SU-DHL-6 (cell line): ENCODE data around the gene CHERP.
A peak's percentile ranks its signal among the peaks of the same experiment; 100 is the strongest.

Experiments used
- H2AFZ ChIP-seq: fragments of 200-600 bp; sonication (generic); 2 replicates; pipeline ENCODE4 v1.6.1; 2014; ENCODE audit warnings: low read depth, mild to moderate bottlenecking, moderate library complexity, mixed read lengths, antibody characterized with exemption, low read length; ENCODE audit not compliant: severe bottlenecking
- H3F3A ChIP-seq: fragments of 200-600 bp; shearing (Covaris generic); 2 replicates; pipeline ENCODE4 v1.6.0; 2016; ENCODE audit warnings: antibody characterized with exemption, mild to moderate bottlenecking; ENCODE audit not compliant: insufficient read depth
- H3K27ac ChIP-seq: fragments of 200-600 bp; sonication (generic); 2 replicates; pipeline ENCODE4 v1.5.1; 2016; ENCODE audit warnings: low read depth, mild to moderate bottlenecking, low read length, moderate library complexity, mixed read lengths
- H3K27me3 ChIP-seq: fragments of 200-600 bp; sonication (generic), shearing (Covaris generic); 2 replicates; pipeline ENCODE4 v1.6.0; 2014; ENCODE audit warnings: mild to moderate bottlenecking, low read length
- H3K36me3 ChIP-seq: fragments of 200-600 bp; sonication (generic); 2 replicates; pipeline ENCODE4 v1.6.1; 2014; ENCODE audit warnings: mild to moderate bottlenecking, low read length, mixed read lengths
- H3K4me2 ChIP-seq: fragments of 300-600, 200-600 bp; shearing (Covaris generic), sonication (generic); 2 replicates; pipeline ENCODE4 v1.6.0; 2014; ENCODE audit warnings: low read length, low read depth, mild to moderate bottlenecking; ENCODE audit not compliant: poor library complexity, severe bottlenecking
- H3K4me3 ChIP-seq: fragments of 200-600 bp; sonication (generic); 2 replicates; pipeline ENCODE4 v1.5.1; 2014; ENCODE audit warnings: antibody characterized with exemption, low read length, mild to moderate bottlenecking, mixed read lengths; ENCODE audit not compliant: insufficient read depth, poor library complexity, severe bottlenecking
- H3K79me2 ChIP-seq: fragments of 200-600 bp; sonication (generic); 2 replicates; pipeline ENCODE4 v1.6.1; 2014; ENCODE audit warnings: mild to moderate bottlenecking, low read length, moderate library complexity; ENCODE audit not compliant: insufficient read depth
- H3K9ac ChIP-seq: fragments of 200-600 bp; sonication (generic); 2 replicates; pipeline ENCODE4 v1.7.0; 2014; ENCODE audit warnings: mild to moderate bottlenecking, low read length
- H3K9me2 ChIP-seq: fragments of 200-600 bp; sonication (generic); replicated peaks from 2 replicates; pipeline ENCODE4 v1.6.1; 2014; ENCODE audit warnings: low read length; ENCODE audit not compliant: insufficient read depth
- H3K9me3 ChIP-seq: fragments of 200-600 bp; sonication (generic); 2 replicates; pipeline ENCODE4 v1.6.1; 2014; ENCODE audit warnings: low read length, mixed read lengths; ENCODE audit not compliant: insufficient read depth
- H4K20me1 ChIP-seq: fragments of 200-600 bp; sonication (generic); 2 replicates; pipeline ENCODE4 v1.6.1; 2014; ENCODE audit warnings: low read depth, mild to moderate bottlenecking, antibody characterized with exemption, low read length, moderate library complexity, mixed read lengths
- CTCF ChIP-seq: fragments of 200-600 bp; sonication (generic); IDR thresholded peaks from one replicate; pipeline ENCODE4 v1.5.1; 2017; ENCODE audit warnings: antibody characterized with exemption, mild to moderate bottlenecking, low read length, moderate library complexity; ENCODE audit not compliant: insufficient read depth, poor library complexity, severe bottlenecking
- EZH2phosphoT487 ChIP-seq: fragments of 200-600 bp; sonication (generic), shearing (Covaris generic); conservative IDR thresholded peaks from 2 replicates; pipeline ENCODE4 v1.6.1; 2018; ENCODE audit warnings: mild to moderate bottlenecking, antibody characterized with exemption, low read length, moderate library complexity, mixed read lengths

The CHERP gene

GRCh38 chr19:16541526-16542044 lies 652 bp downstream of the CHERP start:
- H4K20me1 ChIP-seq: peaks cover 15% of the 10 kb centered on the region; the same call in 1 of the 2 replicates
- peaks cover 6% of the 10 kb centered on the region for H3K36me3 ChIP-seq

GRCh38 chr19:16540948-16541347 lies 1.3 kb downstream of the CHERP start:
- no peaks in the 10 kb centered on the region for H3K9me3 ChIP-seq
- peaks cover 6% of the 10 kb centered on the region for H3K36me3 ChIP-seq
- H3K9me2 ChIP-seq: no peaks in the 10 kb centered on the region
- H3K9ac ChIP-seq: peak overlapping the region; percentile 89
- TF ChIP-seq EZH2phosphoT487 (no peak), CTCF (no peak)
- H4K20me1 ChIP-seq: peaks cover 15% of the 10 kb centered on the region; the same call in 1 of the 2 replicates
- peak overlapping the region; percentile 81 for H3K4me2 ChIP-seq
- H3K79me2 ChIP-seq: peaks cover 90% of the 10 kb centered on the region
- peaks cover 21% of the 10 kb centered on the region for H3F3A ChIP-seq
- H3K27me3 ChIP-seq: no peaks in the 10 kb centered on the region
- H3K4me3 ChIP-seq: peak overlapping the region; percentile 92
- no peak overlapping the region for H3K27ac ChIP-seq
- H2AFZ ChIP-seq: no peak overlapping the region

More at GRCh38 chr19:16541526-16542044, 652 bp downstream of the CHERP start:
- H3F3A ChIP-seq: peaks cover 21% of the 10 kb centered on the region
- H2AFZ ChIP-seq: peak overlapping the region; percentile 30
- H3K4me2 ChIP-seq: peak overlapping the region; percentile 81
- H3K79me2 ChIP-seq: peaks cover 83% of the 10 kb centered on the region
- H3K4me3 ChIP-seq: peak overlapping the region; percentile 92
- H3K9me2 ChIP-seq: no peaks in the 10 kb centered on the region
- peak overlapping the region; percentile 89 for H3K9ac ChIP-seq
- peak overlapping the region; percentile 85 for H3K27ac ChIP-seq
- H3K27me3 ChIP-seq: no peaks in the 10 kb centered on the region
- no peak for TF ChIP-seq CTCF
- H3K9me3 ChIP-seq: no peaks in the 10 kb centered on the region

- Histone ChIP-seq H3K9me3 (no peaks in the 10 kb centered on the region), H3K27ac (no peak overlapping the region), H3K36me3 (peaks cover 6% of the 10 kb centered on the region), H3K9ac (no peak overlapping the region), H3K27me3 (no peaks in the 10 kb centered on the region), H4K20me1 (peaks cover 15% of the 10 kb centered on the region; the same call in 1 of the 2 replicates), H3K4me2 (no peak overlapping the region), H3F3A (no peaks in the 10 kb centered on the region), H3K79me2 (peaks cover 65% of the 10 kb centered on the region), H3K9me2 (no peaks in the 10 kb centered on the region), H2AFZ (no peak overlapping the region), H3K4me3 (no peak overlapping the region)
- no peak for TF ChIP-seq CTCF
- no peak for TF ChIP-seq EZH2phosphoT487
These were observed 5.1 kb downstream of the CHERP start for GRCh38 chr19:16537111-16537510.
